GM10847 (cell line): ENCODE results near the gene AGBL4.

Experiments
- POLR2A ChIP-seq: IDR thresholded peaks from 2 replicates; pipeline ENCODE4 v1.6.1; 2011; ENCODE audit not compliant: insufficient read length; ENCODE audit errors: extremely low read depth

The AGBL4 gene

DNA sequence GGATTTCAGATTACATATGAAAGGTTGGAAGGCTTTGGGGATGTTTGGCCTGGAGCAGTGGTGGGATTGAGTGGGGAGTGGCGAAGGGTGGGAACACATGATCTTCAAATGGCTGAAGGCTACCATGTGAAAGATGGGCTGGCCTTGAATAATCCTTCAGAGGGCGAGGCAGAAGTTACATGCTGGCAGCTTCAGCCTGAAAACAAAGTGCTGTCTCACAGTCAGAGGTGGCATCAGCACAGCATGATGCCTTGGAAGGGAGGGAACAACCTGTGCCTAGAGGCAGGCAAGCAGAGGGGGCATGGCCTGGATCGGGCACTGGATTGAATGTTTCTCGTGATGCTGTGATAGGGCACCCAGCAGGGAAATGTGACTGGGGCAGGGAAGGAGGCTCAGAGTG, 1377.9 kb downstream of the AGBL4 start:
- no peak for TF ChIP-seq POLR2A

- no peak for TF ChIP-seq POLR2A
Observed at GRCh38 chr1:48644905-48645605, 1378.7 kb downstream of the AGBL4 start.

DNA sequence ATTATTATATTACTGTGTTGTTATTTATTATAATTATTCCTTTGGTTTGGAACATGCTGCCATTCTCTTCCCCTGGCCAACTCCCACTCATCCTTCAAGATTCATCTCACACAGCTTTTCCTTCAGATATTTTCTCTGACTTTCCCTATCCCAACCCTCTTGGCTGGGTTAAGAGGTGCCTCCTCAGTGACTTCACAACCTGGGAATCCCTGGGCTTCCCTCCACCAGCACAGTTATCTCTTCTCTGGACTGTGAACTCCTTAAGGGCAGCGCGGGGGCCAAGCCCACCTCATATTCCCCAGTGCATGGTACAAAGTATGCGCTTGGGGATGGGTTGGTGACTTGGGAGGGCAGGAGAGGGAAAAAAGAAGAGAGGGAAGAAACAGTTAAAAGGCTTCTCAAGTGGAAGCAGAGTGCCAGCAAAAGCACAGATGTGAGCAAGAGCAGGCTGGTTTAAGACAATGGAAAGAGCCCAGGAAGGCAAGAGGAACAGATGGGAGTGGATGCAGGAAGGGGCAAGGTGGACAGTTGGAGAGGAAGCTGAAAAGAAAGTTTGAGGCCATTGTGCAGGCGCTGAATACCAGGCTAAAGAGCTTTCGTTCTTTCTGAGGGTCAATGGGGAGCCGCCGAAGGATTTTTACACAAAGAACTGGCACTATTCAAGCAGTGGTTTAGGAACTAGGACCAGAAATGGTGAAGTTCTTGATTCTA, 1379.4 kb downstream of the AGBL4 start:
- TF ChIP-seq POLR2A, result no peak

DNA sequence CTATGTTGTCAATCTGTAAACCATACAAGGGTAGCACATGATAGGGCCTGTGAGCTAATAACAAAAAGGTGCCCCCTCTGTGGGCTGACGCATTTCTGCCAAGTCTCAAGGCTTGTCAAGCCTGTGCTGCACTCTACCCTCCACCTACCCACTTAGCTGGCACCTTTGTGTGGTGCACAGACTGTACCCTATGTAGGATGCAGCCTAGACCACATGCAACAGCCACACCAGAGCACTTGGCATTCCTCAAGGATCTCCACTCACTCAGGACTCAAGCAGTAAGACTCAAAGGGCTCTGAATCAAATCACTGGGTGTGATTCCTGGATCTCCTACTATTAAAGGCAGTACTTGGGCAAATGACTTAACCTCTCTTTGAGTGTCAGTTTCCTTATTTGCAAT, 1380.6 kb downstream of the AGBL4 start:
- no peak for TF ChIP-seq POLR2A

GRCh38 chr1:48640836-48641492, 1382.8 kb downstream of the AGBL4 start:
- no peak for TF ChIP-seq POLR2A

- no peak for TF ChIP-seq POLR2A
Observed at GRCh38 chr1:48629867-48630266, 1393.9 kb downstream of the AGBL4 start.

- TF ChIP-seq POLR2A, result no peak
Observed at GRCh38 chr1:48627486-48627885, 1396.3 kb downstream of the AGBL4 start.

- no peak for TF ChIP-seq POLR2A
Observed at GRCh38 chr1:48619539-48619938, 1404.2 kb downstream of the AGBL4 start.

DNA sequence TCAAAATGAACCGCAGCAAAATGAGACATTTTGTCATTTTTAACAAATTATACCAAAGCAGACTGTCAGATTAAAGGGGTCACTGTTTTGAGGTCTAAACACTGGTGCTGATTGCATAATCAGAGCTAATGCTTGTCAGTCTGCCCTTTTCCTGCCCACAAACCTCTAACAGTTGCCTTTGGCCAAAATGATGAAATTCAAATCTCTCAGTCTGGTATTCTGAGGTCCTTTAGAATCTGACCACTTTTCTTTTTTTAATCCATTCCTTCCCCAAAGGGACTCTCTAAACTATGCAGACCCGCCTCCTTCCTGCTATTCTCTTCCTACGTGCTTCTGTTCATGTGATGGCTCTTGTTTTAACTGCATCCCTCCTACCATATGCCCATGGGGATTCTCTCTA, 1406.5 kb downstream of the AGBL4 start:
- TF ChIP-seq POLR2A, result no peak

- no peak for TF ChIP-seq POLR2A
Observed at GRCh38 chr1:48616710-48617109, 1407.0 kb downstream of the AGBL4 start.

DNA sequence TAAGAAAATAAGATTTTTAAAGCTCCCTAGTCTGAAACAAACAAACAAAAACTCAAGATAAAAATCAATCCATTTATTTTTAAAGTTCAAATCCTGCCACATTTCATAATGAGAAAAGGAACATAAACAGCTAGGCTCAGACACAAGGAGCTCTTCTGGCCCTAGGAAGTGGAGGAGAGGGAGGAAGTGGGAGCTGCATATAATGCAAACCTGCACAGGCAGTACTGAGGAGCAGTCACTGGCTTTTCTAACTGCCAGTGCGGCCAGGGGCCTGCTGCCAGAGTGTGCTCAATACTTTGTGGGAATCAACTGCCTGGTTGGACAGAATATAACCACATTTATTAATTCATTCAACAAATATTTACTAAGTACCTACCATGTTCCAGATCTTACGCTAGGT, 1411.9 kb downstream of the AGBL4 start:
- no peak for TF ChIP-seq POLR2A

- no peak for TF ChIP-seq POLR2A
Observed at GRCh38 chr1:48610628-48611542, 1412.9 kb downstream of the AGBL4 start.

GRCh38 chr1:48608882-48609281, 1414.9 kb downstream of the AGBL4 start:
- no peak for TF ChIP-seq POLR2A

- no peak for TF ChIP-seq POLR2A
Observed at GRCh38 chr1:48603222-48603621, 1420.5 kb downstream of the AGBL4 start.

GRCh38 chr1:48602349-48602748, 1421.4 kb downstream of the AGBL4 start:
- TF ChIP-seq POLR2A, result no peak

DNA sequence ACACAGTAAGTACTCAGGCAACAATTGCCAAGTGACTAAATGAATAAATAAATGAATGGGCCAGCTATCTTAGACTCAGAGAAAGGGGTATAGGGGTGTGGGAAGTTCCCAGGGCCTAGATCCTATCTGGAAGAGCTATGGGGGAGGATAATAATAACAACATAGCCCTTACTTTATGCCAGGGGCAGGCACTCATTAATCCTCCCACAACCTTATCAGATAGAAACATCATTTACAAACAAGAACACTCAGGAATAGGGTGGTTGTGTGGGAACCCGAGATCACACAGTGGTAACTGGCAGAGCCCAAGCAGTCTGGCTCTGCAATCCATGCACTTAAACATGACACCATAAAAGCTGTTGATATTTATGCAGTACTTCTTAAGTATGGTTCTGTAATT, 1423.6 kb downstream of the AGBL4 start:
- no peak for TF ChIP-seq POLR2A

DNA sequence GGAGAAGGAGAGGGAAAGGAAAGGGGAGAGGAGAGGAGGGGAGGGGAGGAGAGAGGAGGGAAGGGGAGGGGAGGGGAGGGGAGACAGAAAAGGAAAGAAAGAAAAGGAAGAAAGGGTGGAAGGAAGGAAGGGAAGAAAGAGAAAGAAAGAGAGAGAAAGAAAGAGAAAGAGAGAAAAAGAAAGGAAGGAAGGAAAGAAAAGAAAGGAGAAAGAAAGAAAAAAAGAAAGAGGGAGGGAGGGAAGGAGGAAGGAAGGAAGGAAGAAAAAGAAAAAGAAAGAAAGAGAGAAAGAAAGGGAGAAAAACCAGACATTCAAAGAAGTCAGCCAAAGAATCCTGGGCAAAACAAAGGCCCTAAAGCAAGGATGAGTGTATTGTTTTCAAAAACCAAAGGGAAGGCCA, 1426.1 kb downstream of the AGBL4 start:
- no peak for TF ChIP-seq POLR2A
